HepG2 (cell line): ENCODE results near the gene NAT9. TPM values are rescaled to one million over a fixed set of nuclear protein-coding genes. Genes with fewer than 3 reads are reported as not detected.

Experiments used
- ATAC-seq: fragments of 200-7000 bp; cut with Tn5 transposase; 3 replicates; pipeline ENCODE4 v1.9.1; 2020; ENCODE audit warnings: mild to moderate bottlenecking, moderate library complexity
- BruUV-seq: library from RNA; stranded (reverse); fragments of 400-500 nt; replicated peaks from 2 replicates; lab custom pipeline; 2021; lab: Mats Ljungman, UMichigan
- CTCF ChIA-PET: fragments of 300-600 bp; formaldehyde crosslinking; extraction: SDS; loops from one replicate; lab custom pipeline; 2021; ENCODE audit warnings: low total read pairs, inconsistent platforms, low intra/inter-chr PET ratio; lab: Yijun Ruan, JAX
- POLR2A ChIA-PET: fragments of 350-600 bp; sonication (Branson Sonifier 250); formaldehyde crosslinking; loops from one replicate; lab custom pipeline; 2020; ENCODE audit warnings: antibody characterized with exemption, inconsistent platforms; lab: Yijun Ruan, JAX
- DNase-seq: peaks from one replicate; pipeline ENCODE4 v3.0.0-alpha.2; 2015; ENCODE audit warnings: low spot score
- FAIRE-seq: peaks from 3 replicates; lab custom pipeline; 2011; peaks lifted over from hg19 to GRCh38; lab: Jason Lieb, UNC
- H2AFZ ChIP-seq: one replicate; pipeline ENCODE4 v1.6.1; 2011; ENCODE audit warnings: low read length, inconsistent platforms
- H3K27ac ChIP-seq: fragments of 300-600 bp; 3 replicates; pipeline ENCODE4 v1.8.0; 2011; ENCODE audit warnings: mixed run types, mild to moderate bottlenecking, mixed read lengths, low read length, inconsistent platforms; ENCODE audit not compliant: insufficient read depth; ENCODE audit errors: extremely low read length
- H3K27me3 ChIP-seq, 2 experiments: fragments of 200-600 bp in 1 of 2; 2 replicates in 1 of 2; 3 replicates in 1 of 2; pipeline versions ENCODE4 v1.6.0 to v1.8.0; 2011; ENCODE audit warnings: low read length in 2 of 2, mild to moderate bottlenecking in 2 of 2, moderate library complexity in 2 of 2, inconsistent platforms in 1 of 2; ENCODE audit not compliant: insufficient read depth in 2 of 2, control insufficient read depth in 1 of 2
- H3K36me3 ChIP-seq, 2 experiments: fragments of 200-600 bp in 1 of 2; replicated peaks in 1 of 2; 2 replicates in 1 of 2; 3 replicates in 1 of 2; pipeline versions ENCODE4 v1.5.1 to v1.8.0; 2011; ENCODE audit warnings: low read length in 2 of 2, inconsistent platforms in 1 of 2; ENCODE audit not compliant: insufficient read depth in 2 of 2, control insufficient read depth in 1 of 2
- H3K4me1 ChIP-seq: 2 replicates; pipeline ENCODE4 v1.5.1; 2012; ENCODE audit warnings: low read length, inconsistent platforms; ENCODE audit not compliant: insufficient read depth
- H3K4me2 ChIP-seq: 2 replicates; pipeline ENCODE4 v1.6.0; 2011; ENCODE audit warnings: low read depth, low read length, inconsistent platforms
- H3K4me3 ChIP-seq, 3 experiments: fragments of 200-600 bp in 1 of 3; sonication (generic), shearing (Covaris generic) in 1 of 3; replicated peaks in 1 of 3; 2 replicates each; pipeline ENCODE4 v1.5.1; 2011 to 2016; ENCODE audit warnings: low read length in 3 of 3, inconsistent platforms in 2 of 3, low read depth in 2 of 3, mild to moderate bottlenecking in 2 of 3, control low read depth in 1 of 3, mixed read lengths in 1 of 3; ENCODE audit not compliant: insufficient read depth in 1 of 3
- H3K79me2 ChIP-seq: one replicate; pipeline ENCODE4 v1.6.1; 2011; ENCODE audit warnings: low read length, inconsistent platforms; ENCODE audit not compliant: insufficient read depth
- H3K9ac ChIP-seq: 2 replicates; pipeline ENCODE4 v1.6.0; 2011; ENCODE audit warnings: mild to moderate bottlenecking, low read depth, low read length, inconsistent platforms; ENCODE audit not compliant: insufficient read depth
- H3K9me3 ChIP-seq: 2 replicates; pipeline ENCODE4 v1.5.1; 2012; ENCODE audit warnings: mild to moderate bottlenecking, low read length
- H4K20me1 ChIP-seq: 2 replicates; pipeline ENCODE4 v1.6.0; 2011; ENCODE audit warnings: inconsistent platforms, mild to moderate bottlenecking, low read length, moderate library complexity; ENCODE audit not compliant: insufficient read depth
- ARID2 ChIP-seq: sonication (generic); formaldehyde crosslinking; IDR thresholded peaks from 2 replicates; pipeline ENCODE4 v1.8.1; 2022; ENCODE audit warnings: mild to moderate bottlenecking, missing genetic modification reagents, borderline replicate concordance
- ELF1 ChIP-seq: sonication (generic); formaldehyde crosslinking; IDR thresholded peaks from 2 replicates; pipeline ENCODE4 v1.4.0; 2020; ENCODE audit warnings: missing genetic modification reagents
- GLMP ChIP-seq: sonication (generic); formaldehyde crosslinking; IDR thresholded peaks from 2 replicates; pipeline ENCODE4 v1.9.0; 2021; ENCODE audit warnings: missing genetic modification reagents, mild to moderate bottlenecking, borderline replicate concordance
- HIC2 ChIP-seq: sonication (generic); formaldehyde crosslinking; IDR thresholded peaks from 2 replicates; pipeline ENCODE4 v1.9.0; 2022; ENCODE audit warnings: low read depth, missing genetic modification reagents
- JARID2 ChIP-seq: sonication (generic); formaldehyde crosslinking; IDR thresholded peaks from 2 replicates; pipeline ENCODE4 v1.8.1; 2023; ENCODE audit warnings: missing genetic modification reagents, inconsistent platforms; ENCODE audit not compliant: insufficient replicate concordance
- MATR3 ChIP-seq: sonication (generic); formaldehyde crosslinking; IDR thresholded peaks from 2 replicates; pipeline ENCODE4 v1.4.0; 2020; ENCODE audit warnings: missing genetic modification reagents
- MTA1 ChIP-seq: sonication (generic); formaldehyde crosslinking; IDR thresholded peaks from 2 replicates; pipeline ENCODE4 v1.4.0; 2020; ENCODE audit warnings: missing genetic modification reagents, mild to moderate bottlenecking, borderline replicate concordance
- MYPOP ChIP-seq: sonication (generic); formaldehyde crosslinking; IDR thresholded peaks from 2 replicates; pipeline ENCODE4 v1.8.1; 2023; ENCODE audit warnings: mild to moderate bottlenecking, moderate library complexity, missing genetic modification reagents
- PLRG1 ChIP-seq: fragments of 450-650 bp; conservative IDR thresholded peaks from 2 replicates; pipeline ENCODE4 v1.6.1; 2016
- YEATS2 ChIP-seq: sonication (generic); formaldehyde crosslinking; IDR thresholded peaks from 2 replicates; pipeline ENCODE4 v1.4.0; 2020; ENCODE audit warnings: missing genetic modification reagents, borderline replicate concordance
- ZBTB2 ChIP-seq: sonication (generic); formaldehyde crosslinking; IDR thresholded peaks from 2 replicates; pipeline ENCODE4 v1.8.0; 2022; ENCODE audit warnings: low read depth, missing genetic modification reagents
- ZBTB38 ChIP-seq: sonication (generic); formaldehyde crosslinking; IDR thresholded peaks from 2 replicates; pipeline ENCODE4 v1.5.1; 2020; ENCODE audit warnings: mild to moderate bottlenecking, missing genetic modification reagents
- ZMYM4 ChIP-seq: sonication (generic); formaldehyde crosslinking; IDR thresholded peaks from 2 replicates; pipeline ENCODE4 v1.8.1; 2023; ENCODE audit warnings: mild to moderate bottlenecking, missing genetic modification reagents
- ZNF10 ChIP-seq: sonication (generic); formaldehyde crosslinking; IDR thresholded peaks from 2 replicates; pipeline ENCODE4 v1.4.0; 2020; ENCODE audit warnings: mild to moderate bottlenecking, low read depth, missing genetic modification reagents, borderline replicate concordance
- ZNF512 ChIP-seq: sonication (generic); formaldehyde crosslinking; IDR thresholded peaks from 2 replicates; pipeline ENCODE4 v1.4.0; 2020; ENCODE audit warnings: mild to moderate bottlenecking, missing genetic modification reagents
- ZNF788 ChIP-seq: sonication (generic); formaldehyde crosslinking; IDR thresholded peaks from 2 replicates; pipeline ENCODE4 v1.5.0; 2020; ENCODE audit warnings: mild to moderate bottlenecking, missing genetic modification reagents, borderline replicate concordance
- ZNF839 ChIP-seq: sonication (generic); formaldehyde crosslinking; IDR thresholded peaks from 2 replicates; pipeline ENCODE4 v1.4.0; 2020; ENCODE audit warnings: missing genetic modification reagents, mild to moderate bottlenecking, borderline replicate concordance
- ZSCAN12 ChIP-seq: sonication (generic); formaldehyde crosslinking; IDR thresholded peaks from 2 replicates; pipeline ENCODE4 v1.9.0; 2021; ENCODE audit warnings: mild to moderate bottlenecking, missing genetic modification reagents
- WGBS: methylation state at CpG from one replicate; pipeline ENCODE4 v1.1.6; 2017; ENCODE audit warnings: low lambda C conversion rate; 5-methylcytosine and 5-hydroxymethylcytosine counted together
- in situ Hi-C: cut with HindIII; loops from 2 replicates; pipeline ENCODE4 v1.10.0; 2017; ENCODE audit warnings: low pct_unique_long_range_greater_than_20kb; ENCODE audit not compliant: extremely low pct_ligation_motif_present
- intact Hi-C: fragments of 100-400 bp; cut with micrococcal nuclease; formaldehyde crosslinking; loops from one replicate; pipeline ENCODE4 v1.10.0; 2022; ENCODE audit not compliant: unreplicated experiment
- polyA plus RNA-seq, 8 experiments: library from polyadenylated mRNA; depleted of rRNA in 3 of 8; stranded (reverse) in 7 of 8; unstranded in 1 of 8; fragments of >200 nt; fragmentation: Illumina TruSeq in 4 of 8; extraction: Trizol in 4 of 8; gene quantifications; 2 replicates each; pipeline versions ENCODE4 v1.2.1 to v1.2.3, GENCODE V29; 2011 to 2016; ENCODE audit warnings: low read depth in 4 of 8, missing spikeins in 1 of 8, mixed read lengths in 1 of 8; ENCODE audit not compliant: insufficient read depth in 1 of 8
- total RNA-seq, 5 experiments: library from RNA; depleted of rRNA; stranded (reverse); fragments of >200 nt; fragmentation: Illumina TruSeq; extraction: Trizol; gene quantifications; 2 replicates each; pipeline ENCODE4 v1.2.3, GENCODE V29; 2016; ENCODE audit warnings: low read depth in 1 of 5

NAT9 gene
- total and polyA plus RNA-seq, 2 of the 13 experiments (the other 11 are each of a cell fraction or from before 2014, with no cell fraction given) = 39.7 to 44.2 TPM

GRCh38 chr17:74748279-74748528 lies 27.9 kb downstream of the NAT9 start:
- Histone ChIP-seq H3K4me3 (peak overlapping the region; percentile 44 to 99 (median 62); a peak in 5 of 6 replicates), H3K9me3 (no peaks in the 10 kb centered on the region), H3K36me3 (peaks cover 0 to 8% of the 10 kb centered on the region in 2 experiments; a peak in 2 of 5 replicates), H3K27ac (no peak overlapping the region), H4K20me1 (peaks cover 8% of the 10 kb centered on the region), H3K4me1 (peaks cover 64% of the 10 kb centered on the region), H3K9ac (peak overlapping the region; percentile 60), H2AFZ (no peak overlapping the region), H3K79me2 (peaks cover 48% of the 10 kb centered on the region), H3K4me2 (peak overlapping the region; percentile 87), H3K27me3 (peaks cover 0 to 3% of the 10 kb centered on the region in 2 experiments; a peak in 1 of 5 replicates)
- CTCF ChIA-PET = interaction anchor here (1.0 to 9.0 kb wide), 5 partner anchors 10 to 43 kb away, joined by 3 to 219 read pairs (median 4); partner anchors contain the start of gene NAT9
- intact Hi-C loops (no loop called here), in situ Hi-C loops (loop anchor here (5.0 kb wide), 1 partner anchor 34 kb away; no protein-coding TSS in a partner anchor)
- BruUV-seq = no TSS peak
- POLR2A ChIA-PET = interaction anchor here (1.2 to 21.5 kb wide), 3 partner anchors 11 to 91 kb away, joined by 3 to 1459 read pairs (median 74); partner anchors contain the start of genes NAT9 and RAB37
- ATAC-seq (no peak), DNase-seq (no peak), FAIRE-seq (no peak)
- WGBS = under 1% methylated on average over 16 of the region's 34 CpGs
- TF ChIP-seq HIC2 (CRISPR knock-in tag) (0 out of 2 replicates have a peak, but pooled peaks have one; percentile 6), ZSCAN12 (CRISPR knock-in tag) (no peak), MTA1 (CRISPR knock-in tag) (no peak), ZBTB2 (CRISPR knock-in tag) (peak; percentile 66), JARID2 (CRISPR knock-in tag) (no peak), ZNF512 (CRISPR knock-in tag) (no peak), MYPOP (CRISPR knock-in tag) (no peak), GLMP (CRISPR knock-in tag) (no peak), ARID2 (CRISPR knock-in tag) (peak; percentile 14; the same call in 1 of the 2 replicates), ZNF10 (CRISPR knock-in tag) (no peak), ELF1 (CRISPR knock-in tag) (peak; percentile 1; the same call in 1 of the 2 replicates), ZMYM4 (CRISPR knock-in tag) (peak; percentile 53), ZBTB38 (CRISPR knock-in tag) (no peak), YEATS2 (CRISPR knock-in tag) (no peak), ZNF839 (CRISPR knock-in tag) (no peak), MATR3 (CRISPR knock-in tag) (no peak), PLRG1 (no peak), ZNF788 (CRISPR knock-in tag) (0 out of 2 replicates have a peak, but pooled peaks have one; percentile 1)
